ENCODE data around the gene EEFSEC. TPM values are rescaled to one million over a fixed set of nuclear protein-coding genes. Genes with fewer than 3 reads are reported as not detected.
A peak's percentile ranks its signal among the peaks of the same experiment; 100 is the strongest.

The EEFSEC gene
- total RNA-seq, 1 experiment from 2014 or later = 9.5 TPM

GRCh38 chr3:128388932-128389331 lies 235.7 kb downstream of the EEFSEC start:
- no peak overlapping the region for H3K27ac ChIP-seq (ENCODE audit: insufficient read length, low read depth, low read length)
- peaks cover 7% of the 10 kb centered on the region in 2 experiments for H3K4me1 Mint-ChIP-seq

More at GRCh38 chr3:128388932-128389331, 235.7 kb downstream of the EEFSEC start:
- Histone ChIP-seq H3K79me2 (ENCODE audit: insufficient read depth, low read length) (no peaks in the 10 kb centered on the region), H2BK15ac (ENCODE audit: low read depth, low read length) (no peak overlapping the region), H3K9me3 (ENCODE audit: control insufficient read depth, low read depth, low read length) (no peaks in the 10 kb centered on the region), H3K4ac (ENCODE audit: low read depth, low read length) (no peak overlapping the region), H2BK5ac (ENCODE audit: insufficient read length, low read length) (no peak overlapping the region), H4K20me1 (ENCODE audit: control insufficient read depth, insufficient read depth, insufficient read length) (peaks cover 3% of the 10 kb centered on the region), H2BK120ac (ENCODE audit: low read depth, low read length, poor library complexity, severe bottlenecking) (no peak overlapping the region), H3T11ph (ENCODE audit: low read length) (no peak overlapping the region), H3K9ac (ENCODE audit: extremely low read depth, insufficient read length, low read length) (no peak overlapping the region), H3K27me3 (ENCODE audit: insufficient read depth, low read length) (no peaks in the 10 kb centered on the region), H4K5ac (ENCODE audit: insufficient read length, low read depth, low read length) (no peak overlapping the region), H3K23ac (ENCODE audit: insufficient read length, low read depth, low read length) (no peak overlapping the region), H3K79me1 (ENCODE audit: insufficient read depth, low read depth, low read length, poor library complexity, severe bottlenecking) (no peaks in the 10 kb centered on the region), H3K4me1 (ENCODE audit: insufficient read depth, low read length) (no peaks in the 10 kb centered on the region), H2AFZ (ENCODE audit: low read length) (no peak overlapping the region), H4K8ac (replicated peaks; ENCODE audit: insufficient read length, low read depth, low read length) (no peak overlapping the region), H2BK12ac (ENCODE audit: insufficient read length, low read depth, low read length) (no peak overlapping the region), H3K18ac (ENCODE audit: insufficient read length, low read depth, low read length) (no peak overlapping the region), H3K23me2 (ENCODE audit: insufficient read length, low read depth, low read length, poor library complexity, severe bottlenecking) (no peaks in the 10 kb centered on the region), H3K4me2 (ENCODE audit: insufficient read depth, insufficient read length, low read length) (no peak overlapping the region), H3K14ac (ENCODE audit: insufficient read depth, low read length) (0 out of 2 replicates have a peak overlapping the region, but pooled peaks have one; percentile 3), H3K56ac (ENCODE audit: insufficient read length, low read depth, low read length) (no peak overlapping the region), H4K91ac (ENCODE audit: insufficient read length, low read depth, low read length) (no peak overlapping the region), H2BK20ac (ENCODE audit: low read depth, low read length, poor library complexity, severe bottlenecking) (no peak overlapping the region), H2AK5ac (ENCODE audit: insufficient read length, low read length) (no peak overlapping the region)
- WGBS (ENCODE audit: extremely low coverage, insufficient read length, low lambda C conversion rate) = no CpG with 5 or more reads among the region's 9 CpGs
- no peaks in the 10 kb centered on the region for H3K9me3 Mint-ChIP-seq
- no peak for DNase-seq
- no peaks in the 10 kb centered on the region for H3K27me3 Mint-ChIP-seq (ENCODE audit: low read depth)
- peak overlapping the region in 1 of 3 experiments; percentile 83; a peak in 2 of 7 replicates for H3K27ac Mint-ChIP-seq
- TF ChIP-seq CTCF (conservative IDR thresholded peaks at IDR 0.05) = no peak
- no peaks in the 10 kb centered on the region for H3K36me3 Mint-ChIP-seq (ENCODE audit: insufficient read depth in 1 of 3, low read depth in 3 of 3)
- H3K4me3 Mint-ChIP-seq = no peak overlapping the region
